ENCODE measurements around the gene ZACN. TPM values are rescaled to one million over a fixed set of nuclear protein-coding genes. Genes with fewer than 3 reads are reported as not detected.

The ZACN gene
- total and polyA plus RNA-seq, 2 experiments from 2014 or later = 21.2 TPM; not detected in 1

DNA sequence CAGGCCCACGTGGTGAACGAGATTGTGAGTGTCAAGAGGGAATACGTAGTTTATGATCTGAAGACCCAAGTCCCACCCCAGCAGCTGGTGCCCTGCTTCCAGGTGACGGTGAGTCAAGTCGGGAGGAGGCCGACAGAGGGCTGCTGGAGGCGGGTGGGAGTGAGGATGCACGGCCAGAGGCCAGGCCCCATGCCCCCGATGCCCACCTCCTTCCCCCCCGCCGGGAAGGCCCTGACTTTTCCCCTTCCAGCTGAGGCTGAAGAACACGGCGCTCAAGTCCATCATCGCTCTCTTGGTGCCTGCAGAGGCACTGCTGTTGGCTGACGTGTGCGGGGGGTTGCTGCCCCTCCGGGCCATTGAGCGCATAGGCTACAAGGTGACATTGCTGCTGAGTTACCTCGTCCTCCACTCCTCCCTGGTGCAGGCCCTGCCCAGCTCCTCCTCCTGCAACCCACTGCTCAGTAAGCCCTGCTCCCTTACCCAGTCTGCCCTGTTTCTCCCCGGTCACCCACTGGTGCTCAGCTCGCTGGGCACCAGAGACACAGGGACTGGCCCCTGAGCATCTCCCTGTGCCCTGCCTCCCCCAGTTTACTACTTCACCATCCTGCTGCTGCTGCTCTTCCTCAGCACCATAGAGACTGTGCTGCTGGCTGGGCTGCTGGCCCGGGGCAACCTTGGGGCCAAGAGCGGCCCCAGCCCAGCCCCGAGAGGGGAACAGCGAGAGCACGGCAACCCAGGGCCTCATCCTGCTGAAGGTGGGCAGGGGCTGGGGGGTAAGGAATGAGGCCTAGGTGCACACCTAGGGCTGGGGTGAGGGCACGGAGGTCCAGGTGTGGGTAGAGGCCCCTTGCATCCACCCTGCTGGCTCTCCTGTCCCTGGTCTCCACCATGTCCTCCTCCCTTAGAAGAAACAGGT is 2.6 kb downstream of the ZACN start:
- Histone ChIP-seq H3K4me3 (no peak overlapping the region), H3K4me2 (no peak overlapping the region), H3K27ac (no peak overlapping the region), H2AFZ (no peak overlapping the region), H3K36me3 (replicated peaks; ENCODE audit: insufficient read depth, low read depth) (no peaks in the 10 kb centered on the region), H3K9me2 (replicated peaks; ENCODE audit: insufficient read depth) (no peaks in the 10 kb centered on the region), H4K20me1 (ENCODE audit: insufficient read depth, poor library complexity, severe bottlenecking) (no peaks in the 10 kb centered on the region), H3K27me3 (peaks cover 38% of the 10 kb centered on the region), H3K4me1 (ENCODE audit: insufficient read depth) (peaks cover 10% of the 10 kb centered on the region), H3K9me3 (ENCODE audit: low read depth) (no peaks in the 10 kb centered on the region), H3K79me2 (no peaks in the 10 kb centered on the region)
- WGBS (ENCODE audit: low lambda C conversion rate, missing lambda C conversion rate) = 83% methylated on average over 23 of the region's 27 CpGs
- TF ChIP-seq EZH2 (IDR thresholded peaks at IDR 0.05; ENCODE audit: borderline replicate concordance) (no peak), EZH2phosphoT487 (IDR thresholded peaks at IDR 0.05; ENCODE audit: low read depth, severe bottlenecking, unreplicated experiment) (no peak)
- TF ChIP-seq, protein P1, sequence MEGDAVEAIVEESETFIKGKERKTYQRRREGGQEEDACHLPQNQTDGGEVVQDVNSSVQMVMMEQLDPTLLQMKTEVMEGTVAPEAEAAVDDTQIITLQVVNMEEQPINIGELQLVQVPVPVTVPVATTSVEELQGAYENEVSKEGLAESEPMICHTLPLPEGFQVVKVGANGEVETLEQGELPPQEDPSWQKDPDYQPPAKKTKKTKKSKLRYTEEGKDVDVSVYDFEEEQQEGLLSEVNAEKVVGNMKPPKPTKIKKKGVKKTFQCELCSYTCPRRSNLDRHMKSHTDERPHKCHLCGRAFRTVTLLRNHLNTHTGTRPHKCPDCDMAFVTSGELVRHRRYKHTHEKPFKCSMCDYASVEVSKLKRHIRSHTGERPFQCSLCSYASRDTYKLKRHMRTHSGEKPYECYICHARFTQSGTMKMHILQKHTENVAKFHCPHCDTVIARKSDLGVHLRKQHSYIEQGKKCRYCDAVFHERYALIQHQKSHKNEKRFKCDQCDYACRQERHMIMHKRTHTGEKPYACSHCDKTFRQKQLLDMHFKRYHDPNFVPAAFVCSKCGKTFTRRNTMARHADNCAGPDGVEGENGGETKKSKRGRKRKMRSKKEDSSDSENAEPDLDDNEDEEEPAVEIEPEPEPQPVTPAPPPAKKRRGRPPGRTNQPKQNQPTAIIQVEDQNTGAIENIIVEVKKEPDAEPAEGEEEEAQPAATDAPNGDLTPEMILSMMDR (IDR thresholded peaks at IDR 0.05; ENCODE audit: poor library complexity) = no peak
- no peak for DNase-seq (ENCODE audit: low spot score)

DNA sequence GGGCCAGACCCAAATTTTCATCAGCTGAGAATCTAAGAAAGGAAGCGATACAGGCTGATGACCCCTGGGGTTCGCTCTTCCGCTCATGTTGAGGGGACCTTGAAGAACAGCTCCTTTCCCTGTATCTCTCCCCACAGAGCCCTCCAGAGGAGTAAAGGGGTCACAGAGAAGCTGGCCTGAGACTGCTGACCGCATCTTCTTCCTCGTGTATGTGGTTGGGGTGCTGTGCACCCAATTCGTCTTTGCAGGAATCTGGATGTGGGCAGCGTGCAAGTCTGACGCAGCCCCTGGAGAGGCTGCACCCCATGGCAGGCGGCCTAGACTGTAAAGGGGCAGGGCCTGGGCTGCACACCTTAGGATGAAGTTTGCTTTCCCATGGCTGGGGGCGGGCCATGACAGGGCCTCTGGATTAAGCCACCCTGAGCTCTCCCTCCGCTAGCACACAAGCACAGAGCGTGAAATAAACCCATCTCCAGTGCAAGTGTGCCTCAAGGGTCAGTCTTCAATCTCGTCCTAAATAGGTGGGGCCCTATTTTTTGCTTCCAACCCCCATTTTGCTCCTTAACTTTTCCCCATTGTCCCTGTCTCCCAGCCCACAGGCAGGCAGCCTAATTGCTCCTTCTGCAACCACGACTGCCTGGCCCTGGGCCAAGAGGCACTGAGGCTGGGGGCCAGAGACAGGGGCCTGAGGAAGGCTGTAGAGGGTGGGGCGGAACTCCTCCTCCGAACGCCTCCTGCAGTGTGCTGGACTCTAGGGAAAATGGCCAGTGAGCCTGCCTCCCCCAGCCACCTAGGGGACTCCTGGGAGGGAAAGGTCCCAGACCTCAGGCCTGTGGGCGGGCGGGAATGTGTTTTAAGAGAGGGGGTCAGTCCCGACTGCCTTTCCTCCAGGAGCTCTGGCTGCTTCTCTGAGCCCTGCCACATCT is 3.6 kb downstream of the ZACN start:
- Histone ChIP-seq H3K79me2 (no peaks in the 10 kb centered on the region), H3K27ac (no peak overlapping the region), H3K9me2 (replicated peaks; ENCODE audit: insufficient read depth) (no peaks in the 10 kb centered on the region), H3K4me3 (no peak overlapping the region), H3K36me3 (replicated peaks; ENCODE audit: insufficient read depth, low read depth) (no peaks in the 10 kb centered on the region), H3K27me3 (peaks cover 27% of the 10 kb centered on the region), H2AFZ (no peak overlapping the region), H3K4me1 (ENCODE audit: insufficient read depth) (peaks cover 10% of the 10 kb centered on the region), H4K20me1 (ENCODE audit: insufficient read depth, poor library complexity, severe bottlenecking) (no peaks in the 10 kb centered on the region), H3K9me3 (ENCODE audit: low read depth) (no peaks in the 10 kb centered on the region), H3K4me2 (no peak overlapping the region)
- WGBS (ENCODE audit: low lambda C conversion rate, missing lambda C conversion rate) = 87% methylated on average over 20 of the region's 20 CpGs
- no peak for TF ChIP-seq EZH2phosphoT487 (IDR thresholded peaks at IDR 0.05; ENCODE audit: low read depth, severe bottlenecking, unreplicated experiment)
- TF ChIP-seq, protein P1 (IDR thresholded peaks at IDR 0.05; ENCODE audit: poor library complexity) = no peak
- TF ChIP-seq EZH2 (IDR thresholded peaks at IDR 0.05; ENCODE audit: borderline replicate concordance) = no peak
- DNase-seq (ENCODE audit: low spot score) = peak; percentile 1

DNA sequence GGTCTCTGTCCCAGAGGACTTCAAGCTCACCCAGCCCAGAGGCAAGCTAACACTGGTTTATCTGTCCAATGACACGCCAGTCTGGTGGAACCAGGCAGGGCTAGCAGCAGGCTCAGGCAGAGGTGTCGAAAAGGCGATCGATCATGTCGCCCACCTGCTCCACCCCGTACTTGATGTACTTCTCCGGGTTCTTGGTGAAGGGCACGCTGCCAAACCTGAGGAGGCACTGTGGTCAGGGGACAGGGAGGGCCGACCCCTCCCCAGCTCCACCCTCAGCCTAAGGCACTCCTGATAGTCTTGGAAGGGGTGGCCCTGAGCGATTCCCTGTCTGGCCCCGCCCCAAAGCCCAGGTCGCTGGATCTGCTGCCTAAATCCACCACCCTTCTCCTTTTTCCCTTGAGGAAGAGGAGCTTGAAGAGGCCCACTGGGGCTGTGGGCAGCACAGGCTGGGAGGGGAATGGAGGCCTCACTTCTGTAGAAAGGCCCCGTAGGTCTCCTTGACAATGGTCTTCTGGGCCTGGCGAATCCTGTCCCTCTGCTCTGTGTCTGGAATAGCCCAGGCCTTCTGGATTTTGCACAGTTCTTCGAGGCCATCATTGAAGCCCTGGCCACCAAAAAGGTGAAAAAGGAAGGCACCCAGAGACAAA is 4.7 kb downstream of the ZACN start:
- 94% methylated on average over 15 of the region's 15 CpGs for WGBS (ENCODE audit: low lambda C conversion rate, missing lambda C conversion rate)
- H3K4me2 ChIP-seq = no peak overlapping the region
- H3K4me1 ChIP-seq (ENCODE audit: insufficient read depth) = peaks cover 10% of the 10 kb centered on the region
- TF ChIP-seq EZH2 (IDR thresholded peaks at IDR 0.05; ENCODE audit: borderline replicate concordance) (no peak), EZH2phosphoT487 (IDR thresholded peaks at IDR 0.05; ENCODE audit: low read depth, severe bottlenecking, unreplicated experiment) (no peak)
- TF ChIP-seq, protein P1 (IDR thresholded peaks at IDR 0.05; ENCODE audit: poor library complexity) = no peak
- H2AFZ ChIP-seq = no peak overlapping the region
- no peaks in the 10 kb centered on the region for H3K79me2 ChIP-seq
- no peaks in the 10 kb centered on the region for H3K36me3 ChIP-seq (replicated peaks; ENCODE audit: insufficient read depth, low read depth)
- H3K27me3 ChIP-seq = peaks cover 17% of the 10 kb centered on the region
- H3K4me3 ChIP-seq = no peak overlapping the region
- no peaks in the 10 kb centered on the region for H3K9me3 ChIP-seq (ENCODE audit: low read depth)
- DNase-seq (ENCODE audit: low spot score) = no peak
- H4K20me1 ChIP-seq (ENCODE audit: insufficient read depth, poor library complexity, severe bottlenecking) = no peaks in the 10 kb centered on the region
- H3K27ac ChIP-seq = no peak overlapping the region
- no peaks in the 10 kb centered on the region for H3K9me2 ChIP-seq (replicated peaks; ENCODE audit: insufficient read depth)

Measured in hepatocyte (in vitro differentiated cells).